Stimulated activated CD4-positive, alpha-beta T cell treated with anti-CD3 and anti-CD28 coated beads, TNF-alpha, amount 100 ng/mL, for 24 hours (primary cell): ENCODE data around the gene CYGB.
"Not testable (repeated sequence)": the region's sequence is repeated elsewhere in the genome, so short reads cannot be mapped to it uniquely, and the experiment has no call there.

Experiments used
- DNase-seq, 3 experiments: peaks; one replicate each; pipeline ENCODE4 v3.0.0-alpha.2; 2020; ENCODE audit warnings: low read depth in 3 of 3

The CYGB gene

GRCh38 chr17:76567634-76568432 is 30.3 kb upstream of the CYGB start:
- no peak for DNase-seq

DNA sequence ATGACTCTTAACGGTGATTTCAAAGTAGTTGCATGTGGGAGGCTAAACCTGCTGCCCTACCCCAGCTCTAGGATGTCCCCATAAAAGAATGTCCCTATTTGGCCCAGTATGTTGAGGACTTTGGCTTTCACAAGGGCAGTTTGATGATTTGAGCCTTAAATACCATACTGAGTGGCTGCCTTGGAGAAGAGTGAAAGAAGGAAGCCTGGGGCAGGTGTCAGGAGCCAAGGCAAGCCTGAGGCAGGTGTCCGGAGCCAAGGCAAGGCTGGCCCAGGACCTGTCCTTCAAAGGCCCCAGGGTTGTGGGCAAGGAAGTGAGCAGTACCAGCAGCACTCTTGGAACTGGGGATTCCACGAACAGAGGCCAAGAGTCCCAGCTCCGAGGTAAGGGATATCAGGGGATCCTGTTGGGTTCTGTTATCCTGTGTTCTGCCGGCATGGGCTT is 29.5 kb upstream of the CYGB start:
- DNase-seq, result no peak

- DNase-seq, result no peak
Observed at GRCh38 chr17:76566613-76566943, 29.1 kb upstream of the CYGB start.

GRCh38 chr17:76565728-76566612 is 28.5 kb upstream of the CYGB start:
- DNase-seq, result no peak

- DNase-seq, result not testable (repeated sequence)
Observed at GRCh38 chr17:76564991-76565727, 27.6 kb upstream of the CYGB start.

GRCh38 chr17:76563359-76563758 is 25.9 kb upstream of the CYGB start:
- DNase-seq, result not testable (repeated sequence)

- DNase-seq, result no peak
Observed at GRCh38 chr17:76562734-76563148, 25.2 kb upstream of the CYGB start.

DNA sequence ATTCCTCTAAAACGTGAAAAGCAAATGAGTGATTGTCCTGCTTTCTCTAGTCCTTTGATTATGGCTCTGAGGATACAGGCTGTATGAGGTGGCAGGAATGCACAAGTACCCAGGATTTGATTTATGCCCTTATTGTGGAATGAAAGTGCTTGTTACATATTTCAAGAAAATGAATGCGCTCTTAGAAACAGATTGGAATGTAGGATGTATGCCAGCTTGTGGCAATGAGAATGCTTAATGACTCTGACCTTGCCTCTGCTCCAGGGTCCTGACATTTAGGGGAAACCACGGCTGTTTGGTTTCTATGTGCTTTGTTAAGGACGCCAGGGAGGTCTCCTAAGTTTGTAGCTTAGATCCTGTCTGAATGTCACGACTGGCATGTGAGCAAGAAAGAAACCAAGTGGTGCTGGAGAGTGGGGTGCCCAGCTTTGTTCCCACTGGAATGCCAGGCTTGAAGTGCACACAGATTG is 24.3 kb upstream of the CYGB start:
- no peak for DNase-seq

GRCh38 chr17:76561332-76561731 is 23.8 kb upstream of the CYGB start:
- no peak for DNase-seq

GRCh38 chr17:76560877-76561221 is 23.3 kb upstream of the CYGB start:
- DNase-seq, result no peak

- DNase-seq, result no peak
Observed at GRCh38 chr17:76560036-76560876, 22.7 kb upstream of the CYGB start.

GRCh38 chr17:76559460-76559859 is 22.0 kb upstream of the CYGB start:
- not testable (repeated sequence) for DNase-seq

GRCh38 chr17:76558198-76559095 is 20.9 kb upstream of the CYGB start:
- no peak for DNase-seq

- DNase-seq, result peak; percentile 87 to 93 (median 93)
Observed at GRCh38 chr17:76557368-76558197, 20.1 kb upstream of the CYGB start.

GRCh38 chr17:76556765-76557367 is 19.4 kb upstream of the CYGB start:
- no peak for DNase-seq

GRCh38 chr17:76554131-76554530 is 16.6 kb upstream of the CYGB start:
- DNase-seq, result no peak

GRCh38 chr17:76553178-76553908 is 15.8 kb upstream of the CYGB start:
- no peak for DNase-seq

DNA sequence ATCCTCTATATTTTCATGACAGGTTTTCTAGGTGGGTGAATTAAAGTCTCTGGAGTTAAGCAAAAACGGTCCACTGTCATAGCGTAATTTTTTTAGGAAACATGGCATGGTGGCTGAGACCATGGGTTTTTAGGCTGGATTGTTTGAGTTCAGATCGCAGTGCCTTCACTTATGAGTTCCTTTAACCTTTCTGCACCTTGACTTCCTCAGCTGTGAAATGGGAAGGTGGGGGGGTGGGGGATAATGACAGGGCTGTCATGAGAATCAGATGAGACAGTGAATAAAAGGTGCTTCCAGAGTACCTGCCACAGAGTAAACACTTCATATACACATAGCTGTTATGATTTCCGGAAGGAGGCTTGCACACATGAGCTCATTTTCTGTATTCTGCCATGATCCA is 14.2 kb upstream of the CYGB start:
- DNase-seq, result no peak
